Neural crest cell (in vitro differentiated cells): Measurements from ENCODE around the gene ZBED6. TPM values are rescaled to one million over a fixed set of nuclear protein-coding genes. Genes with fewer than 3 reads are reported as not detected.

Experiments used
- DNase-seq: peaks from one replicate; pipeline ENCODE4 v3.0.0; 2021; ENCODE audit warnings: low read depth, mixed read lengths, low spot score
- H3K27ac Mint-ChIP-seq: one replicate; pipeline ENCODE4 v1.8.0; 2021; ENCODE audit warnings: mild to moderate bottlenecking, mixed read lengths; ENCODE audit not compliant: unreplicated experiment
- H3K27me3 Mint-ChIP-seq: 2 replicates; pipeline ENCODE4 v1.8.0; 2021; ENCODE audit warnings: low read depth, mild to moderate bottlenecking, mixed read lengths
- H3K36me3 Mint-ChIP-seq: 2 replicates; pipeline ENCODE4 v1.8.0; 2021; ENCODE audit warnings: low read depth, mild to moderate bottlenecking, mixed read lengths
- H3K4me1 Mint-ChIP-seq: 2 replicates; pipeline ENCODE4 v1.8.0; 2021; ENCODE audit warnings: mixed read lengths
- H3K4me3 Mint-ChIP-seq: one replicate; pipeline ENCODE4 v1.8.0; 2021; ENCODE audit warnings: mild to moderate bottlenecking, mixed read lengths
- H3K9me3 Mint-ChIP-seq: 2 replicates; pipeline ENCODE4 v1.8.0; 2021; ENCODE audit warnings: mixed read lengths
- total RNA-seq: library from RNA; stranded (reverse); gene quantifications from 2 replicates; pipeline ENCODE4 v1.2.1, GENCODE V29; 2021
- TF ChIP-seq, protein P1 (sequence below): fragments of 200-600 bp; sonication (generic); conservative IDR thresholded peaks from 2 replicates; pipeline ENCODE4 v1.5.0; 2021; ENCODE audit warnings: antibody characterized with exemption, mild to moderate bottlenecking

ZBED6 gene
- total RNA-seq, 1 donor from 2014 or later, result 26.3 TPM

DNA sequence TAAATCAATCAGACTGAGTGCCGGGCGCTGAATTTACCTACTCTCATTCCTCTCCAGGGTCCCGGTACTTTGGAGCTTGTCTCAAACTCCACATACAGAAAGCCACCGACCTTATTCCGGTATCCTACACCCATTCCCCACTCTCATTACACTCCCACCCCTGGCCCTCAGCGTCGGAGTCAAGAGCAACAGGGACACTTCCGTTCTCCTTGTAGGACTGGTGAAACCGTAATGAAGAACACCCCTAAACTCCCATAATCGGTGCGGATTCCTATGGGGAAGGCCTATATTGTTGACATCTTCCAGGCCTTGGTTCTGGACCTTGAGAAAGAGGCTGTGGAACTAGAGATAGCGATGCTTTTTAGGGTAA is 798 bp downstream of the ZBED6 start:
- peaks cover 20% of the 10 kb centered on the region for H3K9me3 Mint-ChIP-seq
- peak overlapping the region; percentile 99 for H3K4me3 Mint-ChIP-seq
- peaks cover 45% of the 10 kb centered on the region for H3K36me3 Mint-ChIP-seq
- TF ChIP-seq, protein P1, sequence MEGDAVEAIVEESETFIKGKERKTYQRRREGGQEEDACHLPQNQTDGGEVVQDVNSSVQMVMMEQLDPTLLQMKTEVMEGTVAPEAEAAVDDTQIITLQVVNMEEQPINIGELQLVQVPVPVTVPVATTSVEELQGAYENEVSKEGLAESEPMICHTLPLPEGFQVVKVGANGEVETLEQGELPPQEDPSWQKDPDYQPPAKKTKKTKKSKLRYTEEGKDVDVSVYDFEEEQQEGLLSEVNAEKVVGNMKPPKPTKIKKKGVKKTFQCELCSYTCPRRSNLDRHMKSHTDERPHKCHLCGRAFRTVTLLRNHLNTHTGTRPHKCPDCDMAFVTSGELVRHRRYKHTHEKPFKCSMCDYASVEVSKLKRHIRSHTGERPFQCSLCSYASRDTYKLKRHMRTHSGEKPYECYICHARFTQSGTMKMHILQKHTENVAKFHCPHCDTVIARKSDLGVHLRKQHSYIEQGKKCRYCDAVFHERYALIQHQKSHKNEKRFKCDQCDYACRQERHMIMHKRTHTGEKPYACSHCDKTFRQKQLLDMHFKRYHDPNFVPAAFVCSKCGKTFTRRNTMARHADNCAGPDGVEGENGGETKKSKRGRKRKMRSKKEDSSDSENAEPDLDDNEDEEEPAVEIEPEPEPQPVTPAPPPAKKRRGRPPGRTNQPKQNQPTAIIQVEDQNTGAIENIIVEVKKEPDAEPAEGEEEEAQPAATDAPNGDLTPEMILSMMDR, result no peak
- H3K27ac Mint-ChIP-seq, result peak overlapping the region; percentile 99
- H3K27me3 Mint-ChIP-seq, result peaks cover 3% of the 10 kb centered on the region
- peak; percentile 22 for DNase-seq
- H3K4me1 Mint-ChIP-seq, result peaks cover 51% of the 10 kb centered on the region

DNA sequence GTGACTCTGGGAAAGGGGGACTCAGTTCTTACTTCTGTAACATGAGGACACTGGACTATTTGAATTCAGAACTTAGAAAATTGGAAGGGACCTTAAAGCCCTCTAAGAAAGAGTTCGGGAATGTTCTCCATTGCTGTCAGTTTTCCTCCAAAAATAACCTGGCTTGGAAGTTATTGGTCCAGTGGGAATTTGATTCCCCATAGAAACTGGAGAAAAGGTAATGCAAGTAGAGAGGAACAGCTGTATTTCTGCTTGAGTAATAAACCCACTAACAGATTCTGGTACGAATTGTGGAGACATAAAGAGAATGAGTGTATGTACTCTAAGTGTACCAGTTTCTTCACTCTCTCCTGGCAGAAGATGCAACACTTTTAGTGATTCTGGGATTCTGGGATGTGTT is 1.8 kb downstream of the ZBED6 start:
- peaks cover 20% of the 10 kb centered on the region for H3K9me3 Mint-ChIP-seq
- no peak overlapping the region for H3K27ac Mint-ChIP-seq
- peaks cover 53% of the 10 kb centered on the region for H3K4me1 Mint-ChIP-seq
- DNase-seq, result no peak
- peak overlapping the region; percentile 99 for H3K4me3 Mint-ChIP-seq
- TF ChIP-seq, protein P1, result no peak
- peaks cover 46% of the 10 kb centered on the region for H3K36me3 Mint-ChIP-seq
- peaks cover 3% of the 10 kb centered on the region for H3K27me3 Mint-ChIP-seq

DNA sequence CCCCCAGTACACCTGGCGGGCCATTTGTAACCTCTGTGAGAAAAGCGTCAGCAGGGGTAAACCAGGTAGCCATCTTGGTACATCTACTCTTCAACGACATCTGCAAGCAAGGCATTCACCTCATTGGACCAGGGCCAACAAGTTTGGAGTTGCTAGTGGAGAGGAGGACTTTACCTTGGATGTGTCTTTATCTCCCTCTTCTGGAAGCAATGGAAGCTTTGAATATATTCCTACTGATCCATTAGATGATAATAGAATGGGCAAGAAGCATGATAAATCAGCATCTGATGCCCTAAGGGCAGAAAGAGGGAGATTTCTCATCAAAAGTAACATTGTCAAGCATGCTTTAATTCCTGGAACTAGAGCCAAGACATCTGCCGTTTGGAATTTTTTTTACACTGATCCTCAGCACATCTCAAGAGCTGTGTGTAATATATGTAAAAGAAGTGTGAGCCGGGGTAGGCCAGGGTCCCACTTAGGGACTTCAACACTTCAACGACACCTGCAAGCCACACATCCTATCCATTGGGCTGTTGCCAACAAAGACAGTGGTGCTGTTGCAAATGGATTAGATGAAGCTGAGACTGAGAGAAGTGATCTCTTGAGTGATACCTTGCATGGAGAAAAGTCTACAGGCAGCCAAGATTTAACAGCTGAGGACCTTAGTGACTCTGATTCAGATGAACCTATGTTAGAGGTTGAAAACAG is 2.7 kb downstream of the ZBED6 start:
- TF ChIP-seq, protein P1, result no peak
- Mint-ChIP-seq H3K9me3 (peaks cover 20% of the 10 kb centered on the region), H3K4me3 (peak overlapping the region; percentile 99), H3K4me1 (peaks cover 58% of the 10 kb centered on the region), H3K36me3 (peaks cover 51% of the 10 kb centered on the region), H3K27ac (no peak overlapping the region), H3K27me3 (peaks cover 3% of the 10 kb centered on the region)
- DNase-seq, result no peak

DNA sequence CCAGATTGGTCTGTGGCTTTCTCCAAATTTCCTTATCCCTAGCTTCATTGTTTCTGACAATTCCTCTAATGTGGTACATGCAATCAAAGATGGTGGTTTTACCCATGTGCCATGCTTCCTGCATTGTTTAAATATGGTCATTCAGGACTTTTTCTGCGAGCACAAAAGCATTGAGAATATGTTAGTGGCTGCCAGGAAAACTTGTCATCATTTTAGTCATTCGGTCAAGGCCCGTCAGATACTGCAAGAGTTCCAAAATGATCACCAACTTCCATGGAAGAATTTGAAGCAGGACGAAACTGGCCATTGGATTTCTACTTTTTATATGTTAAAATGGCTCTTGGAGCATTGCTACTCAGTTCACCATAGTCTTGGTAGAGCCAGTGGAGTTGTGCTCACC is 3.7 kb downstream of the ZBED6 start:
- DNase-seq, result no peak
- Mint-ChIP-seq H3K9me3 (peaks cover 20% of the 10 kb centered on the region), H3K27ac (no peak overlapping the region), H3K27me3 (peaks cover 3% of the 10 kb centered on the region), H3K36me3 (peaks cover 52% of the 10 kb centered on the region), H3K4me1 (peaks cover 58% of the 10 kb centered on the region), H3K4me3 (peak overlapping the region; percentile 79)
- TF ChIP-seq, protein P1, result no peak

DNA sequence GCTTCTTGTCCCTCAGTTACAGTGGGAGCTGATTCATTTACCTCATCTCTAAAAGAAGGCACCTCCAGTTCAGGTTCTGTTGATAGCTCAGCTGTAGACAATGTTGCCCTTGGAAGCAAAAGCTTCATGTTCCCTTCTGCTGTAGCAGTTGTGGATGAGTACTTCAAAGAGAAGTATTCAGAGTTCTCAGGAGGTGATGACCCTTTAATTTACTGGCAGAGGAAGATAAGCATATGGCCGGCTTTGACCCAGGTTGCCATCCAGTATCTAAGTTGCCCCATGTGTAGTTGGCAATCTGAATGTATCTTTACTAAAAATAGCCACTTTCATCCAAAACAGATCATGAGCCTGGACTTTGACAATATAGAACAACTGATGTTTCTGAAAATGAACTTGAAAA is 4.5 kb downstream of the ZBED6 start:
- TF ChIP-seq, protein P1, result no peak
- no peak overlapping the region for H3K27ac Mint-ChIP-seq
- peaks cover 20% of the 10 kb centered on the region for H3K9me3 Mint-ChIP-seq

More for the DNA sequence above, 4.5 kb downstream of the ZBED6 start:
- Mint-ChIP-seq H3K4me1 (peaks cover 54% of the 10 kb centered on the region), H3K36me3 (peaks cover 55% of the 10 kb centered on the region), H3K4me3 (peak overlapping the region; percentile 79), H3K27me3 (peaks cover 3% of the 10 kb centered on the region)
- DNase-seq, result no peak
